Fibroblast of skin of left quadriceps (primary cell): Measurements from ENCODE around the gene NMT2.
"Not testable (repeated sequence)": the region's sequence is repeated elsewhere in the genome, so short reads cannot be mapped to it uniquely, and the experiment has no call there.

Source experiments
- DNase-seq, 2 experiments: peaks; one replicate each; pipeline ENCODE4 v3.0.0-alpha.2; 2013; ENCODE audit warnings: low read depth in 2 of 2

NMT2 gene

GRCh38 chr10:15168291-15168785 lies at the start of gene NMT2:
Gene NMT2, minus strand, starts transcription at chr10:15168693. Its CDS starts 81 bp downstream, at chr10:15168612.
- DNase-seq = no peak

DNA sequence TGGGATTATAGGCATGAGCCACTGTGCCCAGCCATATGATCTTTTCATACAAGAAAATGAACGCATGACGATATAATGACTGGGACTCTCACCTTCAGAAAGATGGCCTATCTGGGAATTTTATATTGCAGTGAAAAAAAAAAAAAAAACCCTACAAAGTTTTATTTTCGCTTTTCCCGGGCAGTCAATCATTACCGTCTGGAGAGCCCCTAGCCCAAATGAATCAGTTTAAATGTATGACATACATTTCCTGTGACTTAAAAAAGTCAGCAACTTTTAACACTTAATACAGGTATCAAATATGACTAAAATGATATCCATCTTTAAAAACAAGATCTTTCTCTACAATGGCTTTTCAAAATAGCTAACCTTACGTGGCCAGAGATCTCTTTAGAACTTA lies 48.2 kb upstream of the NMT2 start:
- DNase-seq = no peak

DNA sequence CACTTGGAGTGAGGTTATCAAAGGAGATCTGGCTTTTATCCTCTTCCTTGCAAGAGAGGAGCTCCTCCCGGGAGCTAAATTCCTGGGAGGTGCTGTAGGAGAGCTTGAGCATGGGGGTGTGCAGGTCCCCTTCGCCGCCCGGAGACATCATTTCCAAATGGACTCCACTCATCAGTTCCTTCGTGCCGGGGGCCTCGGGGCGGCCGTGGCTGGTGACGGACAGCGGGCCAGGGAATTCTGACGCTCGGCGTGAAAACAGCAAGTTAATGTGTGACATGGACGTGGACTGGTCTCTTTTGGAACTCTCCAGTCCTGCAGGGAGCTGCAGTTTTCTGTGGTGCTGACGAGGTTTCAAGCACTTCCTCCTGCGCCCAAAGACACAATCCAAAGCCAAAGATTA lies 45.7 kb upstream of the NMT2 start:
- DNase-seq = no peak

GRCh38 chr10:15213461-15213861 lies 45.0 kb upstream of the NMT2 start:
- no peak for DNase-seq

DNA sequence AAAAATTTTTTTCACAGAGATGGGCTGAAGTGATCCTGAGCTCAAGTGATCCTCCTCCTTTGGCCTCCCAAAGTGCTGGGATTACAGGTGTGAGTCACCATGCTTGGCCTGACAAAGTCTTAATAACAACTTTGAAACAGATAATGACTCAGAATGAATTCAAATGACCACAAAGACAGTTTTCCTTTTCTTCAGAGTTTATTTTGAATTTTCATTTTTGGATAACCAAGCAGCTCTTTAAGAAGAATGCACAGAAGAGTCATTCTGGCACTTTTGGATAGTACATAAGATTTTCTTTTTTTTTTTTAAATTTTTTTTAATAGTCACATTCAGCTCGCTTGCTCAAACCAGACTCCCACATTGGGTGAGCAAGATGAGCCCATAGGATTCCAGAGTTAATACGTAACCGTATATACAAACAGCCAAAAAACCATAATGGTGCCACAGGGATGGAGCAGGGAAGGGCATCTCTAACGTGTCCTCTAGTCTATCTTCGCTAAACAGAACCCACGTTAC lies 43.0 kb upstream of the NMT2 start:
- peak in 1 of 2 experiments; percentile 44 for DNase-seq

DNA sequence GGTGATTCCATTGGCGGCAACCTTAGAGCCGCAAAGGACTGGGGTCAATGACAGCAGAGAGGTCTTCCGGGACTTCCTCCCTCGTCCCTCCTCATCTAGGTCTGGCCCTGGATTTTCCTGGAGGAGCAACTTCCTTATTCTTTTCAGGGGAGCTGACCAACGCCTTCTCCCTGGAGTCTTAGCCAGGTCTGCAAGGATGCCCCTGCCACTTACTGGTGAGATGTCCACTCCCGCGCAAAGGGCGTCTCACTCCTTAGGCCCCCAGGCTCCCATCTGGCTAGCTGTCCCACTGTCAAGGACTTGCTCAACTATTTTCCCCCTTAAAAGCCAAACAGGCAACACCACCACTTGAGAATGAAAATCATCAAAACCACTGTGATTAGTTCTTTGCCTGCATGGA lies 42.0 kb upstream of the NMT2 start:
- no peak for DNase-seq

- DNase-seq = peak in 1 of 2 experiments; percentile 32
Measured at GRCh38 chr10:15209827-15210509, 41.5 kb upstream of the NMT2 start.

DNA sequence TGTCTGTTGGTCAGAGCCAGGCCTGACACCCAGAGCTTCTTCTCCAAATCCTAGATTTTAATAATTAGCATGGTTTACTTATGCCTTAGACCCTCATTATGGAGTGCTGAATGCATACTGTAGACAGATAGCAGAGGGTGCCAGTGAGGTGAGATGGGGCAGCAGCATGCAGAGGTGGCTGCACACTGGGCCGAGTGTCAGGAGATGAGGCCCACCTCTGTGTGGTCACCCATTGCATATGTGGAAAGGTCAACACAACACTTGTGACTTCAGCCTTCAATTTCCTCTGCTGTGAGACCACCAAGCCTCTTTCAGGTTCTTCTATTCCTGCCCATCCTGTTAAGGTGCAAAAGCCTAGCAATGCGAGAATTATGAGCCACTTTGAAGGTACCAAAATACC lies 39.7 kb upstream of the NMT2 start:
- DNase-seq = no peak

DNA sequence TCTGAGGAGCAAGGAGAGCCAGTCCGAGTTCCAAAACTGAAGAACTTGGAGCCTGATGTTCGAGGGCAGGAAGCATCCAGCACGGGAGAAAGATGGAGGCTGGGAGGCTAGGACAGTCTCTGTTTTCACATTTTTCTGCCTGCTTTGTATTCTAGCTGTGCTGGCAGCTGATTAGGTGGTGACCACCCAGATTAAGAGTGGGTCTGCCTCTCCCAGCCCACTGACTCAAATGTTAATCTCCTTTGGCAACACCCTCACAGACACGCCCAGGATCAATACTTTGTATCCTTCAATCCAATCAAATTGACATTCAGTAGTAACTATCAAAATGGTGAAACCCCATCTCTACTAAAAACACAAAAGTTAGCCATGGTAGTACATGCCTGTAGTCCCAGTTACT lies 38.9 kb upstream of the NMT2 start:
- DNase-seq = not testable (repeated sequence)

DNA sequence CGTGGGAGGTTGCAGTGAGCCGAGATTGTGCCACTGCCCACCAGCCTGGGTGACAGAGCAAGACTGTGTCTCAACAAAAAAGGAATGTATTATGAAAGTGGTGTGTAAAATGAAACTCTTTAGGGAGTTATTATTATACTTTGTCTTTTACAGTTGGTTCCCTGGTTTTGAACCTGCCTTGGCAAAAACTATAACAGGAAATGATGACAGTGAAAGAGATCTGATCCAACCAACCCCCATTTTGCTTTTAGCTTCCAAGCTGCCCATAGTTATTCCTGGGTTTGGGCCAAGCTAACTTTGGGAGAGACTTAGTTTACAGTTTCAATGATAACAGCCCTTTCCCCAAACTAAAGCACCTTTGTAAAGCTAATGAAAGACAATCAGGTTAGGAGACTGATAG lies 34.1 kb upstream of the NMT2 start:
- no peak for DNase-seq

DNA sequence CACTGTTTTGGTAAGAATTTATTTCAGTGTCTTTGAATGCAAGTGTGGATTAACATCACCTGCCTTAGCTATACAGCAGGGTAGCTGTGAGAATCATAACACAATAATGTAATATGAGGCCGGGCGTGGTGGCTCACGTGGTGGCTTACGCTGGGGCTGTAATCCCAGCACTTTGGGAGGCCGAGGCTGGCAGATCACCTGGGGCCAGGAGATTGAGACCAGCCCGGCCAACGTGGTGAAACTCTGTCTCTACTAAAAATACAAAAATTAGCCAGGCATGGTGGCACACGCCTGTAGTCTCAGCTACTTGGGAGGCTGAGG lies 33.8 kb upstream of the NMT2 start:
- not testable (repeated sequence) for DNase-seq

- DNase-seq = no peak
Measured at GRCh38 chr10:15201589-15202300, 33.3 kb upstream of the NMT2 start.

- DNase-seq = peak; percentile 86
Measured at GRCh38 chr10:15200626-15201025, 32.1 kb upstream of the NMT2 start.

GRCh38 chr10:15197911-15198310 lies 29.4 kb upstream of the NMT2 start:
- no peak for DNase-seq

- peak in 1 of 2 experiments; percentile 28 for DNase-seq
Measured at GRCh38 chr10:15197276-15197675, 28.8 kb upstream of the NMT2 start.

GRCh38 chr10:15196021-15196834 lies 27.7 kb upstream of the NMT2 start:
- DNase-seq = no peak

GRCh38 chr10:15189133-15189885 lies 20.8 kb upstream of the NMT2 start:
- no peak for DNase-seq

DNA sequence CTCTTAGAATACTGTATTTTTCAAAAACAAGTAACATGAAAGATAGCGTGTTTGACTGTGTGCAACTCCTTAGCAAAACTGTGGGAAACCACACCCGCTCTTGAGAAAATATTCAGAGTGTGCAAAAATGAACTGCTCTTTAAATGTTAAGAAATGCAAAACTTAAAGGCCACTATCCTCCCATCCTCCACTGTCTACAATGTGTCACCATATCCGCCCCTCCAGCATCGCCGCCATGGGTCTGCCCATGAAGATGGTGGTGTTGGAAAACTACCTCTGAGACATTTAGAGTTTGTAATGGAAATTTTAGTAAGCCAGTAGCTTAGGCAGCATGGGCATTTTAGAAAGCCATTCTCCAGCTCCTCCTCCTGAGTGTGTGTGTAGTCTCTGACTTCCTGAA lies 20.1 kb upstream of the NMT2 start:
- no peak for DNase-seq

GRCh38 chr10:15183689-15184481 lies 15.4 kb upstream of the NMT2 start:
- no peak for DNase-seq

DNA sequence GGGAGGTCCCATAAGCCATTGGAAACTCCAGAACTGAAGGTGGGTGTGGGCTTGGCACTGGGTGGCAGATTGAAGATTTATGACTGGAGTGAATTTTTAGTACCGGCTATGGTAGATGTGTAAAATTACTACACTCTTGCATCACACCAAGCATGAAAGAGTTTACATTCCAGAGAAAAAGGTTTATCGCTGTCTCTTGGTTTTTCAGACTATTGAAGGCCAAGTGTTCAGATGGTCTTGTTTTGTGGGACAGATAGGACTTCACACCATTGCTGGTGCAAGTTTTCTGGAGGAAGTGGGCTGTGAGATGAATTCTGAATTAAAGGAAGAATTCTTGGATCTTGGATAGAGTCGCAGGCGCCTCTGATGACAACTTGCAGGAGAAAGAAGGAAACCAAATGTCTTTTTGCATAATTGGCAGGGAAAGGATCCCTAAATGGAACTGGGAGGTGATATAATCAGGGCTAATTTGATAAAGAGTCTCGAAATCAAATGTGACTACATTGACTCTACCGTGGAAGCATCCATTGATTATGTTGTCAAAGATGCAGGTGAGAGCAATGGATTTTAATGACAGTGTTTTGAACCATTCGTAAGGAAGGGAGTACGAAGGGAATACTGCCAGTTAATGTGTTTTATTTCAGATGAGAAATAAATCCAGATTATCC lies 14.2 kb upstream of the NMT2 start:
- DNase-seq = peak; percentile 46 to 54
